ENCODE data around the gene ELP2.
"Not testable (repeated sequence)": the region's sequence is repeated elsewhere in the genome, so short reads cannot be mapped to it uniquely, and the experiment has no call there.

Gene ELP2

DNA sequence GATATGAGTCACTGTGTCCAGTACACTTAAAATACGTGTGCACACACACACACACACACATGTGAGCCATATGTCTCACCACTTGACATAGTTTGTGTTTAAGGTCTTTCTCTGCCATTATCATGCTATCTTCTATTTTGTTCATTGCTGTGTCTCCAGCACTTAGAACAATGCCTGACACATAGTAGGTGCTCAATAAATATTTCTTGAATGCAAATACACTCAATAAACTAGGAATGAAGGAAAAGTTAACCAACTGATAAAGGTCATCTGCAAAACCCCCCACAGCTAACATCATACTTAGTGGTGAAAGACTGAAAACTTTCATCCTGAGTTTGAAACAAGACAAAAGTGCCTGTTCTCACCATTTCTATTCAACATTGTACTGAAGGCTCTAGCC, 62.0 kb downstream of the ELP2 start:
- DNase-seq, result no peak

DNA sequence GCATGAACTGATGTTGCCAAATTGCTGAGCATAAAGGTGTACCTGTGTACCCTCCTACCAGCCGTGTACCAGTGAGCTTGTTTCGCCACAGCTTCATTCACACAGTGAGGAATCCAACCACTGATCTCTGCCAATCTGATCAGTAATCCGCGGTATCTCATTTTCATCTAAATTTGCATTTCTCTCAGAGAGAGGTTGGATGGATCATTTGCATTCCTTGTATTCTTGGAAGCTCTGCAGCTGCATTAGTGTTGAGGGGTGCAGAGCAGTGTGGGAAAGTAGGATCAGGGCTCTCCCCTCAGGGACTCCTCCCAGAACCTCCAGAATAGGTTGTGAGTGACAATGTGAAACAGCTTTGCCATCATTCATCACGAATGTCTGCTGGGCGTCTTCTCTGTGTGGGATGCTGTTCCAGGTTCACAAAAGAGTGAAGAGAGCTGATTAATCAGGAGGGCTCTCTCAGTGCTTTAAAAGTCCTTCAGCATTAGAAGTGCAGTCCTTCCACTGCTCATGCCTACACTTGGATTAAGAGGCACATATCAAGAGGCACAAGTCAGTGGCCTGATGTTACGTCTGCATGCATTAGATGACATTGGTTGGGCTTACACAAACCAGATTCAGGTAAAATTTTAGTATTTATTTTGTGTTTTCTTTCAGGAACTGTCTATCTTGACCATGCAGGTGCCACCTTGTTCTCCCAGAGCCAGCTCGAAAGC, 65.1 kb downstream of the ELP2 start:
- DNase-seq, result no peak

DNA sequence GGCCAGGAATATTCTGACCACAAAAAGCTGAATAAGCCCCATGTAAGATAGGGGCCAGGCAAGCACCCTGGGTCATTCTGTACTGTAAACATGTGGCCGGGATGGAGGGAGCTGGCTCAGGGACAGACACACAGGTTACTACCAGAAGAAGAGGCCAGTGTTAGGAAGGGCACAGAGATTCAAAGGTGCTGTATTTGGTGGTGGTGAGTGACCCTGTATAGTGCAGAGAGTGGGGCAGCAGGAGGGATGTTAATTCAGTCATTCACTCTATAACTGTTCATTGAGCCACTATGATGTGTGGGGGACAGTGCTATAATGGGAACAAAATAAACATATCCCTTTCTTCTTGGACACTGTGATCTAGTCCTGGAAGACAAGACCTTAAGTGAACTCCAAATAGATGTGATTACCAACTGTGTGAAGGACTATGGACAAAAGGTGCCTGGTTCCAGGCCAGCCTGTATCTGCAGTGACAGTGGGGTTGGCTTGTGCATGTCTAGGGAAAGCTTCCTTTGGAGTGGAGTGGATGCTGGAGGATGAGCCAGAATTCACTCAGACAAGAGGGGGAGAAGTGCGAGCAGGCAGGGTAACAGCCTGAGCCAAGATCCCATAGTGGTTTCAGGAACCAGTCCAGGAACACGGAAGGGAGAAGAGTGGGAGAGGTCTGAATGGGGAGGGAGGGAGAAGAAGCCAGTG, 65.9 kb downstream of the ELP2 start:
- DNase-seq, result no peak

DNA sequence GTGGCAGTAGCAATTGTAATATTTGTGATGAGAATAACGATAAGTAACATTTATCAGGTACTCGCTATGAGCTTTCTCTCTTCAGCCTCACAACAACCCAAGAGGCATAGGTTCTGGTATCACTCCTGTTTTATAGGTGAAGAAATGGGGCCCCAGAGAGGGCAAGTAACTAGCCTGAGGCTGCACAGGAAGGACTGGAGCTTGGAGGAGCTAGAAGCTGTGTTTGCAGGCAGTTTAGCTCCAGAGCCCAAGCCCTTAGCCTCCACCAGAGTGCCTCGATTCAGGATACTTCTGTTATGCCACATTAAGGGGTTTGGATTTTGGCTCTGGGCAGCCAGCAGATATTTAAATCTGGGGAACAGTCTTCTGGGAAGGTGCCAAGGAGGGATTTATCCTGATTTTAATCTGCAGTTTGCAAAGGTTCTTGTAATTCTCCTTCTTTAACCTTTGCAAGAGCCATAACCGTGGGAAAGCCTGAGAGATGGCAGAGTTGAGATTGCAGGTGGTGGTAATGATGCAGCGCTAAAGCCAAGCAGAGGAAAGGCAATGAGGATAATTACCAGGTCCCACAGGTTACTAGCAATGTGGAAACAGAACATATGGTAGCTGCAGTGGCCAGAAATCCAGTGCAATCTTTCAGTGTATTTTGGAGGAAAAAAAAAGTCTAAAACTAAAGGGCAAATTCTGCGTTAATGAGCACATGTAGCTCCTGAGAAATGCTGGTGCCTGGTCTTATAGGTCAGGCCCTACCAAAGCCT, 66.7 kb downstream of the ELP2 start:
- no peak for DNase-seq

DNA sequence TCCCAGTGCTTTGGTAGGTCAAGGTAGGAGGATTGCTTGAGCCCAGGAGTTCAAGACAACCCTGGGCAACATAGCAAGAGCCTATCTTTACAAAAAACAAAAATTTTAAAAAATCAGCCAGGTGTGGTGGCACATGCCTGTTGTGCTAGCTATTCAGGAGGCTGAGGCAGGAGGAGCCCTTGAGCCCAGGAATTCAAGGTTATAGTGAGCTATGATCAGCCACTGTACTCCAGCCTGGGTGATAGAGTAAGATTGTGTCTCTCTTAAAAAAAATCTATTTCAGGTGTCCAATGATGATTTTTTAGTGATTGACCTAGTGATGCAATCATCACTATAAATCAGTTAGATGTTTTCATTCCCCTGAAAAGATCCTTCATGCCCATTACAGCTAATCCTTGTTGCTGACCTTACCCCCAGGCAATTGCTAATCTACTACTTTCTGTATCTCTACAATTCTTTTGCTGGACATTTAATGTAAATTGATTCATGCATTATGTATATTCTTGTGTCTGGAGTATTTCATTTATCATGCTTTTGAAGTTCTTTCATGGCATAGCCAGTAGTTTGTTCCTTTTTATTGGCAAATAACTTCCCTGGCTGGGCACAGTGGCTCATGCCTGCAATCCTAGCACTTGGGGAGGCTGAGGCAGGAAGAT, 67.9 kb downstream of the ELP2 start:
- no peak for DNase-seq

DNA sequence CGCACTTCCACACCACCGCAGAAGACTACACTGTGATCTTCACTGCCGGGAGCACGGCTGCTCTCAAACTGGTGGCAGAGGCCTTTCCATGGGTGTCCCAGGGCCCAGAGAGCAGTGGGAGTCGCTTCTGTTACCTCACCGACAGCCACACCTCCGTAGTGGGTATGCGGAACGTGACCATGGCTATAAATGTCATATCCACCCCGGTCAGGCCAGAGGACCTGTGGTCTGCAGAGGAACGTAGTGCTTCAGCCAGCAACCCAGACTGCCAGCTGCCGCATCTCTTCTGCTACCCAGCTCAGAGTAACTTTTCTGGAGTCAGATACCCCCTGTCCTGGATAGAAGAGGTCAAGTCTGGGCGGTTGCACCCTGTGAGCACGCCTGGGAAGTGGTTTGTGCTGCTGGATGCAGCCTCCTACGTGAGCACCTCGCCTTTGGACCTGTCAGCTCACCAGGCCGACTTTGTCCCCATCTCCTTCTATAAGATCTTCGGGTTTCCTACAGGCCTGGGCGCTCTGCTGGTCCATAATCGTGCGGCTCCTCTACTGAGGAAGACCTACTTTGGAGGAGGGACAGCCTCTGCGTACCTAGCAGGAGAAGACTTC, 70.1 kb downstream of the ELP2 start:
- no peak for DNase-seq

DNA sequence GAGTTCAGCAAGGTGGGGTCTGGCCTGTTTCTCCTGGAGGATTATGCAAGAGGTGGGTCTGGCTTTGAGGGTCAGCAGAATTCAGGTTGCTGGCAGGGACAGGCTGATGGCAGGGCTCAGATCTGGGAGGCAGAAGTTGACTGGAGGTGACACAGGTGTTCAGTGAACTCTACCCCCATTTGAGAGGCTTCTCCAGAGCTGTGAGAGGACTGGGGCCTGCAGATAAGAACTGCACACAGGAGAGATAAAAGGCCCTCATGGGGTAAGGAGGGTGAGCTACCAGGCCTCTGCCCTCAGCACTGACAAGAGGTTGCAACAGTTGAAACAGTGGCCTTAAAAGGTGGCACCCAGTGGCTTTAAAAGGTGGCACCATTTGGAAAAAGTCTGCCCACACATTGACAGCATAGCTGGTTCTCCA, 70.7 kb downstream of the ELP2 start:
- no peak for DNase-seq

DNA sequence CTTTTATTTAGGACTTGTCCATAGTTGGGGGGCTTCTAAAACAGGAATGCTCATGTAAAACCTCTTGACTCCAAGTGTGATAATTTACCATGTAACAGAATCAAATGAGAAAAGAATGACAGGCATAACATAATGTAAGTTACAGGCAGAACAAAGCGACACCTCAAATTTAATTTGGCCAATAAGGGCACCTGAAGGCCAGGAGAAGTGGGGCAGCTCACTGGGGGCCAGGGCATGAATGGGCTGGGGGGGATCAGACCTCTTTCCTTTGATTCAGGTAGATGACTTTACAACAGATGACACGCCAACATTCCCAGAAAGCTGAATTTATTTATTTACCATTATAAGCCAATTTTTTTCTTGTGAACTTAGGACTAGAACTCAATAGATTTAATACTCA, 72.1 kb downstream of the ELP2 start:
- no peak for DNase-seq

DNA sequence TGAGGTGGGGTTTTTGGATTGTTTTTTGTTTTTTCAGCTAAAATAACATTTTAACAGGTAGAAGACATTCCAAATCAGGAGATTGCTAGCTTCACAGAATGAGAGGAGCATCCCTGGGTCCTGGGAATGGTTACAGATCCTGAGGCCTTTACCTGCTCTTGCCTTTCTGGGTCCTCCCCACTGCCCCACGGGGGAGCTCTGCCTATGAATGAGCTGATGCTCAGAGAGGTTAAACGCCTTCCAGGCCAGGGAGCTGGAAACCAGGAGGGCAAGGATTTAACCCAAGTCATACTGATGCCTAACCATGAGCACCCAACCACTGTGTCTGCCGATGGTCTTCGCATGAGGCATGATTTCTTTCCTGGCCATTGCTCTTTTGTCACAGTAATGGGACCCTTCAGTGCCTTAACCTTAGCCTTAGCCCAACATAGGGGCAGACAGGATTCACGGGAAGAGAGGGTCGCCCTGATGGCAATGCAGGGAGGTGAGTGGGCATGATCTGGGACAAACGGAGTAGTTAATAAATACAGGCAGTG, 73.7 kb downstream of the ELP2 start:
- no peak for DNase-seq

DNA sequence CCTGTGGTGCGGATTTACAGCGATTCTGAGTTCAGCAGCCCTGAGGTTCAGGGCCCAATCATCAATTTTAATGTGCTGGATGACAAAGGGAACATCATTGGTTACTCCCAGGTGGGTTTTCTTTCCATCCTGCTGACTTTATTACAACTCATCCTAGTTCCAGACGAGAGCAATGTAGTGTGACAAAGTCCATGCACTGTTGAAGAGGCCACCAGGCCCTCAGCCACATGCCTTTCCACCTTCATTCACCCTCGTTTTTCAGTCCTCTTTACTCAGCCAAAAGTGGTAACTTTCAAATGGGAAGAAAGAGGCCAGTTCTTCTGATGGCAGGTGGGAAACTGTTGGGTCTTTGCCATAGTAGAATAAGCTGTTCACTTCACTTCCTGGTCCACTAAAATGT, 75.5 kb downstream of the ELP2 start:
- no peak for DNase-seq

DNA sequence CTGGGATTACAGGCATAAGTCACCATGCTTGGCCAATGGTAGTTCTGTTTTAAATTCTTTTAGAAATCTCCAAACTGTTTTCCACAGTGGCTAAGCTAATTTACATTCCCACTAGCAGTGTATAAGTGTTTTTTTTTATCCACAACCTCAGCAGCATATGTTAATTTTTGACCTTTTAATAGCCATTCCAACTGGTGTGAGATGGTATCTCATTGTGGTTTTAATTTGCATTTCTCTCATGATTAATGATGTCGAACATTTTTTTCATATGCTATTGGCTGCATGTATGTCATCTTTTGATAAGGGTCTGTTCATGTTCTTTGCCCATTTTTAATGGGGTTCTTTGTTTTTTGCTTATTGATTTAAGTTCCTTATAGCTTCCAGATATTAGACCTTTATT, 77.6 kb downstream of the ELP2 start:
- no peak for DNase-seq

DNA sequence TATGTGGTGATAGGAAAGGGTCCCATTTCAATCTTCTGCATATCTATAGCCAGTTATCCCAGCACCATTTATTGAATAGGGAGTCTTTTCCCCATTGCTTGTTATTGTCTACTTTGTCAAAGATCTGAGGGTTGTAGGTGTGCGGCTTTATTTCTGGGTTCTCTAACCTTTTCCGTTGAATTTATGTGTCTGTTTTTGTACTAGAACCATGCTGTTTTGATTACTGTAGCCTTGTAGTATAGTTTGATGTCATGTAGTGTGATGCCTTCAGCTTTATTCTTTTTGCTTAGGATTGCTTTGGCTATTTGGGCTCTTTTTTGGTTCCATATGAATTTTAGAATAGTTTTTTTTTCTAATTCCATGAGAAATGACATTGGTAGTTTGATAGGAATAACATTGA, 78.3 kb downstream of the ELP2 start:
- DNase-seq, result not testable (repeated sequence)

DNA sequence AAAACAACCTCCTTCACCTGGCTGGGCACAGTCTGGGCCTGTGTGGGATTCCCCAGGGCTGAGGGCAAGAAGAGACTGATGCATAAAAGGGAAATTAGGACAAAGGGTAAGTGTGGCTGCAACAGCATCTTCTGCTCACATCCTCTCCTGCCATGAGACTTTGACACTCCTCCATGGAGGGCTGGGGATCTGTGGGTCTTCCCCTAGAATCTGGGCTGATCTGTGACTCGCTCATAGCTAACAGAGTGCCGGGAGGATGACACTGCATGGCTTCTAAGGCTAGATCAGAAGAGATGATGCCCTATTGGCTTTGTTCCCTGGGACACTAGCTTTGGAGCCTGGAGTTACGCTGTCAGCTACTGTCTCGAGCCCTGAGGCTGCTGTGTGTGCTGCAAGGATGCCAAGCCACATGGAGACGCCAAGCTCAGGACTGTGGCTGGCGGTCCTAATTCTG, 81.9 kb downstream of the ELP2 start:
- no peak for DNase-seq

DNA sequence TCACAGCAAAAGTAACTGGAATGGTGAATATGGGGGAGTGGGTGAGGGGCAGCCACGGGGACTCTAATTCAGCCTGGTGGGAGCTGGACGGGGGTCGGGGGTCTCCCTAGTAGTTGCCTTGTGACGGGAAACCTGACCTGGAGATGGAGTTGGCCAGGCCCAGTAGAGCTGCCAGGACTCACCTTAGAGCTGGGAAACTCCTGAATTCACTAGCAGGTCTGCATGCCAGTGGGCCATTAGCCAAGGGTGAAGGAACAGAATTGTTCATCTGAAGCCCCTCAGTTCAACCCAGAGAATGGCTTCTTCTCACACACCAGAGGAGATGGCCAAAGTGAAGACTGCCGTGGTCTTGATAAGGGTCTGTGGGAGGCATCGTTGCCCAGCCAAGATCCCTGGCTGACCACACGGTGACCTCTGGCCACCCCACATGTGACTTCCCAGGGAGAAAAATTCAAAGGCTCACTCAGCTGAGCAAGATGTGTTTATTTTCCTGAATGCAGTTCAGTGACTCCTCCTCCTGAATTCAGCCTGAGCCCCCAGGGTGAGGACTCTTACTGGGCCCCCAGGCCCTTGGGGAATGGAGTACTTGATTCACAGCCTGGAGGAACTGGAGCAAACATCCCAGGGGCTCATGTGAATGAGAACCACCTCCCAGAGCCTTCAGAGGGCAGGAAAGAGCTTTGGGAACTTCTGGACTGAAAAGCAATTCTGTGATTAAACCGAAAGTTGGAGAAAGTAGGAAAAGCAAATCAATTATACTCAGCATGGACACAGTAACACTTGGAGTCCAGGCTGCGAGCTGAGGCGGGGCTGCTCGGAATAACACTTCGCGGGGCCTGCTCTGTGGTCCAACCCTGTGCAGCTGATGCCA, 82.8 kb downstream of the ELP2 start:
- peak; percentile 49 for DNase-seq

DNA sequence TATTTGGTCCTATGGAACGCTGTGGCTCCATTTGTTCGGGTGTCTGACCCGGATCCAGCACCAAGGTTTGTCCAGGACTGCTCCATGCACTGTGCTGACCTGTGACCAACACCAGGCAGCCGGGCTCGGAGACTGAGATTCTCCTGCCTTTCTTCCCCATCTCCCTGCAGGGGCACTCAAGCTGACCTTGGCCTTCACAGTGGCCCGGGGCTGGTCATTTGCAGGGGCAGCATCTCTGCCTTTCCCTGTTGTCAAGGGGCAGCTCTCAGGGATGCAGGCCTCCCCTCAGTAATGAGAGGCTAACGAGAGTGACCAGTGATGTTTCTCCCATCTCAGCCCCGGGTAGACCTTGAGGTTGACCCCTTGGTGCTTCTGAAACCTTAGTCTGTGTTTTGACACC, 85.1 kb downstream of the ELP2 start:
- no peak for DNase-seq

DNA sequence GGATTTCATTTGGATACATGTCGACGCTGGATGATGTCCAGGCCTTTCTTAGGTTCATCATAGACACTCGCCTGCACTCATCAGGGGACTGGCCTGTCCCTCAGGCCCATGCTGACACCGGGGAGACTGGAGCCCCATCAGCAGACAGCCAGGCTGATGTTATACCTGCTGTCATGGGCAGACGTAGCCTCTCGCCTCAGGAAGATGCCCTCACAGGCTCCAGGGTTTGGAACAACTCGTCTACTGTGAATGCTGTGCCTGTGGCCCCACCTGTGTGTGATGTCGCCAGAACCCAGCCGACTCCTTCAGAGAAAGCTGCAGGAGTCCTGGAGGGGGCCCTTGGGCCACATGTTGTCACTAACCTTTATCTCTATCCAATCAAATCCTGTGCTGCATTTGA, 85.9 kb downstream of the ELP2 start:
- DNase-seq, result no peak

DNA sequence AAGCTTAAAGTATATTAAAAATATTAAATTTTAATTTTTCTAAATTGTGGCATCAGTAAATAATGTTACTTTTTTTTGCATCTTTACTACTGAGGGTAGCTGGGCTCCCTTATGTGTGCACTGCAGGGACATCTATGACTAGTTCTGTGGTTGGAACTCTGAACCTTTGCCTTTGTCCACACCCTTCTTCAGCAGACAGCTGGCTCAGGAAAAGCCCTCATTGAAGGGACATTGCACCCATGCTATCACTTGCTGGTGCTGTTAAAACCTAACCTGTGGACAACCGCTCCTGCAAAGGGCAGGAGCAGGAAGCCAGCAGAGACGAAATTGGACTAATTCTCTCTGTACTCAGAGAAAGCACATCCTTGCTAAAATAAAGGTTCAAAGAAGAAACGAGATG, 87.6 kb downstream of the ELP2 start:
- no peak for DNase-seq

DNA sequence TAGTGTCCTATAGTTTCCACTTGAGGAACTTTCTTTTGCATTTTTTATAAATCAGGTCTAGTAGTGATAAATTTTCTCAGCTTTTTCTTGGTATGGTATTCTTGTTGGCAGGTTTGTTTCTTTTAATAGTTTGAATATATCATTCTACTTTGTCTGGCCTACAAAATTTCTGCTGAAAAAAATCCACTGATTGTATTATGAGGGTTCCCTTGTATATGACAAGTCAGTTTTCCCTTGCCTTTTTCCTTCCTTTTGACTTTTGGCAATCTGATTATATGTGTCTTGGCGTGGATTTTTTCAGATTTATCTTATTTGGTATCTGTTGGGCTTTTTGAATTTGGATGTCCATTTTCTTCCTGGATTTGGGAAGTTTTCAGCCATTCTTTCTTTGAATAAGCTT, 99.5 kb downstream of the ELP2 start:
- DNase-seq, result no peak

Measured in right hindlimb (tissue), 1 donor.